Prostate gland (tissue), 2 donors: ENCODE results near the gene TSHZ1. TPM values are rescaled to one million over a fixed set of nuclear protein-coding genes. Genes with fewer than 3 reads are reported as not detected.

Experiments
- DNase-seq: peaks from one replicate; pipeline ENCODE4 v3.0.0-alpha.2; 2019; ENCODE audit warnings: low spot score
- H3K27ac ChIP-seq, 2 donors: fragments of 200-600 bp; sonication (generic); 2 replicates each; pipeline ENCODE4 v1.5.1; 2017 to 2019
- H3K27me3 ChIP-seq: fragments of 200-600 bp; sonication (generic); replicated peaks from 2 replicates; pipeline ENCODE4 v1.5.1; 2019; ENCODE audit not compliant: insufficient read depth
- H3K36me3 ChIP-seq, 2 donors: fragments of 200-600 bp; sonication (generic); 1 replicate in 1 of 2; 2 replicates in 1 of 2; pipeline versions ENCODE4 v1.5.1 to v1.8.1; 2017 to 2019
- H3K4me1 ChIP-seq: fragments of 200-600 bp; sonication (generic); replicated peaks from 2 replicates; pipeline ENCODE4 v1.5.1; 2019
- H3K4me3 ChIP-seq, 2 donors: fragments of 200-600 bp; sonication (generic); 2 replicates each; pipeline ENCODE4 v1.5.1; 2017 to 2019
- H3K9me3 ChIP-seq: fragments of 200-600 bp; sonication (generic); 2 replicates; pipeline ENCODE4 v1.5.1; 2017
- CTCF ChIP-seq, 4 experiments: fragments of 200-600 bp in 2 of 4; fragments of 450-650 bp in 2 of 4; sonication (generic) in 2 of 4; IDR thresholded peaks; 1 replicate in 3 of 4; 2 replicates in 1 of 4; pipeline ENCODE4 v1.5.1; 2016 to 2019; ENCODE audit warnings: antibody characterized with exemption in 4 of 4, mild to moderate bottlenecking in 2 of 4, moderate library complexity in 2 of 4
- POLR2A ChIP-seq: fragments of 450-650 bp; IDR thresholded peaks from one replicate; pipeline ENCODE4 v1.6.1; 2016; ENCODE audit warnings: antibody characterized with exemption, mild to moderate bottlenecking
- POLR2AphosphoS5 ChIP-seq: sonication (generic); formaldehyde crosslinking; IDR thresholded peaks from one replicate; pipeline ENCODE4 v1.6.1; 2017; ENCODE audit warnings: antibody characterized with exemption
- WGBS: methylation state at CpG from one replicate; pipeline ENCODE4 v1.1.5; 2018; 5-methylcytosine and 5-hydroxymethylcytosine counted together
- intact Hi-C: fragments of 100-400 bp; cut with DNase I; formaldehyde crosslinking; loops from one replicate; pipeline ENCODE4 v1.14.2; 2022
- total RNA-seq, 2 donors: library from RNA; depleted of rRNA; stranded (reverse); fragments of >200 nt; gene quantifications; one replicate each; pipeline ENCODE4 v1.1.0, GENCODE V29; 2016

The TSHZ1 gene
- 10 to 100 TPM; 18.2 to 48.6 TPM for total RNA-seq

GRCh38 chr18:75210274-75211001, at the start of gene TSHZ1:
Gene TSHZ1, plus strand, starts transcription at chr18:75210797. Its CDS starts 1,080 bp downstream, at chr18:75211877.
- intact Hi-C loops, result loop anchor here (5.0 kb wide), 1 partner anchor 52 kb away; no protein-coding TSS in a partner anchor

GRCh38 chr18:75161256-75162028, 49.2 kb upstream of the TSHZ1 start:
- Histone ChIP-seq H3K36me3 (no peaks in the 10 kb centered on the region), H3K4me1 (no peaks in the 10 kb centered on the region), H3K27ac (no peak overlapping the region), H3K4me3 (peak overlapping the region in 1 of 2 donors; percentile 14), H3K9me3 (no peaks in the 10 kb centered on the region), H3K27me3 (no peaks in the 10 kb centered on the region)
- TF ChIP-seq POLR2AphosphoS5, result no peak
- TF ChIP-seq POLR2A, result no peak
- no peak for TF ChIP-seq CTCF (IDR thresholded peaks at IDR 0.05)
- no peak for DNase-seq
- WGBS, result 66% methylated on average over 14 of the region's 14 CpGs
- intact Hi-C loops, result no loop called here

More at GRCh38 chr18:75210274-75211001, at the start of gene TSHZ1:
- 2% methylated on average over 15 of the region's 15 CpGs for WGBS
- H3K4me1 ChIP-seq, result peaks cover 4% of the 10 kb centered on the region
- H3K27me3 ChIP-seq, result no peaks in the 10 kb centered on the region
- no peaks in the 10 kb centered on the region for H3K36me3 ChIP-seq
- peak within 1 kb of the TSS; percentile 92 to 97 for H3K4me3 ChIP-seq
- no peaks in the 10 kb centered on the region for H3K9me3 ChIP-seq
- DNase-seq, result peak; percentile 86
- peak within 1 kb of the TSS; percentile 95 to 97 for H3K27ac ChIP-seq
- peak; percentile 91 for TF ChIP-seq POLR2AphosphoS5
- peak; percentile 89 for TF ChIP-seq POLR2A
- TF ChIP-seq CTCF (IDR thresholded peaks at IDR 0.05), result no peak

GRCh38 chr18:75162467-75162866, 48.1 kb upstream of the TSHZ1 start:
- intact Hi-C loops, result no loop called here
- no peaks in the 10 kb centered on the region for H3K4me1 ChIP-seq
- no peaks in the 10 kb centered on the region for H3K36me3 ChIP-seq
- no peak for DNase-seq
- no peaks in the 10 kb centered on the region for H3K27me3 ChIP-seq
- H3K9me3 ChIP-seq, result no peaks in the 10 kb centered on the region
- no peak overlapping the region for H3K4me3 ChIP-seq
- TF ChIP-seq POLR2AphosphoS5 (no peak), CTCF (IDR thresholded peaks at IDR 0.05) (no peak), POLR2A (no peak)
- no peak overlapping the region for H3K27ac ChIP-seq
- whole genome bisulfite sequencing, result 57% methylated on average over 3 of the region's 3 CpGs

- H3K4me1 ChIP-seq, result no peaks in the 10 kb centered on the region
- TF ChIP-seq CTCF (IDR thresholded peaks at IDR 0.05) (no peak), POLR2A (no peak), POLR2AphosphoS5 (no peak)
- intact Hi-C loops, result no loop called here
- no peaks in the 10 kb centered on the region for H3K36me3 ChIP-seq
- no peak for DNase-seq
- H3K4me3 ChIP-seq, result no peak overlapping the region
- WGBS, result 90% methylated on average over 4 of the region's 4 CpGs
- H3K9me3 ChIP-seq, result no peaks in the 10 kb centered on the region
- H3K27me3 ChIP-seq, result no peaks in the 10 kb centered on the region
- H3K27ac ChIP-seq, result no peak overlapping the region
Observed at GRCh38 chr18:75162978-75163377, 47.6 kb upstream of the TSHZ1 start.
